A673 (cell line): ENCODE measurements around the gene PFDN2.

Source experiments
- EZH2 ChIP-seq: fragments of 200-600 bp; sonication (generic); IDR thresholded peaks from 2 replicates; pipeline ENCODE4 v1.6.1; 2017; ENCODE audit warnings: borderline replicate concordance, low read depth, mild to moderate bottlenecking, mixed read lengths, antibody characterized with exemption, low read length; ENCODE audit not compliant: poor library complexity, severe bottlenecking
- TF ChIP-seq, protein P1 (sequence below): fragments of 300-800, 200-600 bp; sonication (generic); conservative IDR thresholded peaks from 2 replicates; pipeline ENCODE4 v1.5.1; 2017; ENCODE audit warnings: low read depth, mild to moderate bottlenecking, antibody characterized with exemption, low read length, moderate library complexity, mixed read lengths

DNA sequence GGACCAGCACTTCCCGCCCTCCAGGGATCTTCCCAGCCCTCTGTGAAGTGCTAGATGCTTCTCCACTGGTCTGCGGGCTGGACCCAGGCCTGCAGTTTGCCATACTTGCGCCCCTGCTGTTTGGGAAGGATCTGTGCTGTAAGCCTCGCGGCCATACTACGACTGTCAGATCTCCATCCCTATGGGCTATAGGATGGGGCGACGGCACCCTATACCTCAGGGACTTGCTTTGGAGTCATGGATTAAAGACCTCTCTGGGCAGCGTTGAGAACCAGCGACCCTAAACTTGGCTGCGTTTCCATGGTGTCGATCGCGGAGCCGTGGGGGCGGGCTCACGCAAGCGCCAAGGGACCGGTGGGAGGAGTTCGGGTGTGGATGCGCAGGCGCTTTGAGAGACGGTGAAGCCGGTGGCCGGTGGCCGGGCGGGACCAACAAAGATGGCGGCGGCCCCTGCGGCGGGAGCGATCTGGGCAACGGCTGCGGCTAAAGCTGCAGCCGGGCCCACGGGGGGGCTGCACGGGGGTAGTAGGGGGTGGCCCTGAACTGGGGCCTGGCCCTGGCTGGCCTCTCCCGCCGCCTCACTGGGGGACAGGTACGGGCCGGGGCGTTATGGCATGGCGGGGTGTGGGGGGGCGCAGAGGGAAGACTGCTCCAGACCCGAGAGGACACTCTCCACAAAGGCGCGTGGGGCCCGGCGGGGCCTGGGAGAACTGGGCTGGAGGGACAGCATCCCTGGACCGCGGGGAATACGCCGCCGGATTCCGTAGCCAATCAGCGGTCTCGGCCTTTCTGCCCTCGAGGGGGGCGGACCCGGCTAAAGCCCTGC, 41.5 kb upstream of the PFDN2 start, which contains the start of gene USP21:
- TF ChIP-seq, protein P1, sequence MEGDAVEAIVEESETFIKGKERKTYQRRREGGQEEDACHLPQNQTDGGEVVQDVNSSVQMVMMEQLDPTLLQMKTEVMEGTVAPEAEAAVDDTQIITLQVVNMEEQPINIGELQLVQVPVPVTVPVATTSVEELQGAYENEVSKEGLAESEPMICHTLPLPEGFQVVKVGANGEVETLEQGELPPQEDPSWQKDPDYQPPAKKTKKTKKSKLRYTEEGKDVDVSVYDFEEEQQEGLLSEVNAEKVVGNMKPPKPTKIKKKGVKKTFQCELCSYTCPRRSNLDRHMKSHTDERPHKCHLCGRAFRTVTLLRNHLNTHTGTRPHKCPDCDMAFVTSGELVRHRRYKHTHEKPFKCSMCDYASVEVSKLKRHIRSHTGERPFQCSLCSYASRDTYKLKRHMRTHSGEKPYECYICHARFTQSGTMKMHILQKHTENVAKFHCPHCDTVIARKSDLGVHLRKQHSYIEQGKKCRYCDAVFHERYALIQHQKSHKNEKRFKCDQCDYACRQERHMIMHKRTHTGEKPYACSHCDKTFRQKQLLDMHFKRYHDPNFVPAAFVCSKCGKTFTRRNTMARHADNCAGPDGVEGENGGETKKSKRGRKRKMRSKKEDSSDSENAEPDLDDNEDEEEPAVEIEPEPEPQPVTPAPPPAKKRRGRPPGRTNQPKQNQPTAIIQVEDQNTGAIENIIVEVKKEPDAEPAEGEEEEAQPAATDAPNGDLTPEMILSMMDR: no peak
- no peak for TF ChIP-seq EZH2
